IPS-18a (cell line): Measurements from ENCODE around the gene ACOT13.
"Not testable (repeated sequence)": the region's sequence is repeated elsewhere in the genome, so short reads cannot be mapped to it uniquely, and the experiment has no call there.

ENCODE experiments used
- H3K27ac ChIP-seq: one replicate; pipeline ENCODE4 v1.5.1; 2013; ENCODE audit warnings: low read length
- H3K27me3 ChIP-seq: one replicate; pipeline ENCODE4 v1.6.1; 2013; ENCODE audit warnings: mild to moderate bottlenecking, low read length; ENCODE audit not compliant: control insufficient read depth, insufficient read depth
- H3K36me3 ChIP-seq: one replicate; pipeline ENCODE4 v1.6.1; 2013; ENCODE audit warnings: low read depth, low read length; ENCODE audit not compliant: control insufficient read depth
- H3K4me1 ChIP-seq: one replicate; pipeline ENCODE4 v1.6.1; 2013; ENCODE audit warnings: low read depth, low read length; ENCODE audit not compliant: control insufficient read depth
- H3K4me3 ChIP-seq: one replicate; pipeline ENCODE4 v1.5.1; 2013; ENCODE audit warnings: low read length
- H3K9ac ChIP-seq: one replicate; pipeline ENCODE4 v1.6.1; 2013; ENCODE audit warnings: mild to moderate bottlenecking, low read length, moderate library complexity
- H3K9me3 ChIP-seq: one replicate; pipeline ENCODE4 v1.6.1; 2013; ENCODE audit warnings: low read depth, low read length; ENCODE audit not compliant: control insufficient read depth

ACOT13 gene

GRCh38 chr6:24663189-24663588, 3.7 kb upstream of the ACOT13 start:
- H3K9ac ChIP-seq, result no peak overlapping the region
- peaks cover 27% of the 10 kb centered on the region for H3K4me1 ChIP-seq
- no peaks in the 10 kb centered on the region for H3K27me3 ChIP-seq
- no peak overlapping the region for H3K4me3 ChIP-seq
- H3K27ac ChIP-seq, result no peak overlapping the region
- H3K36me3 ChIP-seq, result peaks cover 31% of the 10 kb centered on the region
- no peaks in the 10 kb centered on the region for H3K9me3 ChIP-seq

DNA sequence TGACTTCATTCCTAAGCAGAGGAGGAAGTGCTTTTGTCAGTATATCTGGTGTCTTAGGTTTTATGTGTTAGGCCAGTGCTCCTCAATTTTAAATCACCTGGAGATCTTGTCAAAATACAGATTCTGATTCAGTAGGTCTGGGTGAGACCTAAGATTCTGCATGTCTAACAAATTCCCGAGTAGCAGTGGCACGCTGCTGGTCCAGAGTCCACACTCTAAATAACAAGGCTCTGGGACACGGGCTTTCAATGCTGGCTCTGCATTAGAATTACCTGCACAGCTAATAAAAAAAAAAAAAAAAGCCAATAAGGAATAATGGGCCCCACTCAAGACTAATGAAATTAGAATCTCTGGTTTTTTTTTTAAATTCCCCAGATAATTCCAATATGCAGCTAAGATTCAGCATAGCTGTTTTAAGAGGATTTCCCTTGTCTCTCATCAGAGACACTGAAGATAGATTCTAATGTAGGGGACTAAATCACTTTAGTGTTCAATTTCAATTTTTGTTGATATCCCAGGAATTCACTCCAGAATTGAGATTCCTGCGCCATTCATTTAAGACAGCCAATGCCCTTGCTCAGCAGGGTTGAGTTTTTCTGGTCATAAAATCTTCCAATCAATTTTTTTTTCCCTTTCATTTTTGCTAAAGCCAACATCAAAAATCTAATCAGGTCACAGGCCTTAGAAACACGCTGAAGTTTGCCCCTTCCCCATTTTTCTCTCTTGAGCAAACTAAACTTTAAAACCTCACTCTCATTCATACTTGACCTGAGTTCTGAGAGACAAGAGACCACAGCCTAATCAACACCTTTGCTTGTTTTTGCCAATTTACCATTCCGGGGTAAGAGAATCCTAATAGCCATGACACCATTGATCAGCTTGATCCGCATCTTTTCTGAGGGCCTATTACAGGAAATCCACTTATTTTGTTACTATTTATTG, 2.6 kb upstream of the ACOT13 start:
- peak overlapping the region; percentile 88 for H3K4me3 ChIP-seq
- H3K36me3 ChIP-seq, result peaks cover 28% of the 10 kb centered on the region
- H3K9me3 ChIP-seq, result no peaks in the 10 kb centered on the region
- H3K4me1 ChIP-seq, result peaks cover 20% of the 10 kb centered on the region
- no peak overlapping the region for H3K27ac ChIP-seq
- no peaks in the 10 kb centered on the region for H3K27me3 ChIP-seq
- no peak overlapping the region for H3K9ac ChIP-seq

DNA sequence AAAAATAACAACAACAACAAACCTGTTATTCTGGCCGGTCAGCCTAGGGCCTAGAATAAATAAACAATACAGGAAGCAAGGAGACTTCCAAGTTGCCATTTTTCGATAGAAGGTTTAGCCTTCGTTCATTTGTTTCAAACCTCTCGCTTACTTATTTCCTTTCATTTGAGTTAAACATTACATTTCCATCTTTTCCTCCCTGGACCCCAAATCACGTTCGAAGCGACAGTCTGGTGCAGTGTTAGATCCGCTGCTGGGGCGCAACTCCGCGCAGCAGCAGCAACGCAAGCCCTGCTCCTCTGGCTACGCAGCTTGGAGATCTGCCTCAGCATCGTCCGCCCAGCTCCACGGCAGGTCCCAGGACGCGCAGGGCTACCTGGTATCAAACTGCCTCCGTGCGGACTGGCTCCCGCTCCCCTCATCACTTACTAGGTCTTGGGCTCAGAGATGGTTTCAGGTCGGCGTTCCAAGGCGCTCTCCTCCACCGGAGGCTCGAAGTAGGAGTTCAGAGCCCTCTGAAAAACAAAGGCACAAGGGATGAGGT, 708 bp upstream of the ACOT13 start:
- Histone ChIP-seq H3K4me3 (peak overlapping the region; percentile 88), H3K9me3 (peaks cover 11% of the 10 kb centered on the region), H3K27me3 (no peaks in the 10 kb centered on the region), H3K4me1 (peaks cover 11% of the 10 kb centered on the region), H3K36me3 (peaks cover 28% of the 10 kb centered on the region), H3K9ac (peak overlapping the region; percentile 84), H3K27ac (peak overlapping the region; percentile 58)

GRCh38 chr6:24667378-24667803, 514 bp downstream of the ACOT13 start:
- Histone ChIP-seq H3K36me3 (peaks cover 25% of the 10 kb centered on the region), H3K9me3 (peaks cover 17% of the 10 kb centered on the region), H3K4me3 (peak overlapping the region; percentile 88), H3K9ac (peak overlapping the region; percentile 84), H3K4me1 (peaks cover 11% of the 10 kb centered on the region), H3K27ac (peak overlapping the region; percentile 72), H3K27me3 (no peaks in the 10 kb centered on the region)

DNA sequence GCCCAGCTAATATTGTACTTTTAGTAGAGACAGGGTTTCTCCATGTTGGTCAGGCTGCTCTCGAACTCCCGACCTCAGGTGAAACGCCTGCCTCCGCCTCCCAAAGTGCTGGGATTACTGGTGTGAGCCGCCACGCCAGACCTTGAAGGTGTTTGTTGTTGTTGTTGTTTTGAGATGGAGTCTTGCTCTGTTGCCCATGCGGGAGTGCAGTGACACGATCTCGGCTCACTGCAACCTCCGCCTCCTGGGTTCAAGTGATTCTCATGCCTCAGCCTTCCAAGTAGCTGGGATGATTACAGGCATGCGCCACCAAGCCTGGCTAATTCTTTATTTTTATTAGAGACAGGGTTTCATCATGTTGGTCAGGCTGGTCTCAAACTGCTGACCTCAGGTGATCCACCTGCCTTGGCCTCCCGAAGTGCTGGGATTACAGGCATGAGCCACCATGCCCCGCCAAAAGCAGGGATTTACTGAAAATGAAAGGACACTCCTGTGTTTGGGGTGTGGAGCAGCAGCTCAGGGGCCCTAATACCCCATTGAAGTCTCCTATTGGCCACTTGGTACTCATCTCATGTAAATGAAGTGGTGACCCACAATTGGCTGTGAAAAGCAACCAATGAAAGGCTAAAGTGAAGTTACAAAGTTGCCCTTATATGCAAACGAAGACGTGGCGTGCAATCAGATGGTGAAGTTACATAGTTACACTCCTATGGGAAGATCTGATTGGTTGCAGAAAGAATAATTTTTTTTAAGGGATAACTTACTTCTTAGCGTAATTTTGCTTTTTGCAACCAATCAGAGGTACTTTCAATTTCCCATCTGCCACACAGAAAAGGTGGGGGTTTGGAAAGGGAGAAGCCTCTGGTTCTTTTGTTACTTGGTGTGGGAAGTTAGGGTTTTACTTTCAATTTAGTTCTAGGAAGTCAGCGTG, 1.5 kb downstream of the ACOT13 start:
- Histone ChIP-seq H3K4me3 (peak overlapping the region; percentile 88), H3K9me3 (peaks cover 17% of the 10 kb centered on the region), H3K36me3 (peaks cover 16% of the 10 kb centered on the region), H3K4me1 (peaks cover 11% of the 10 kb centered on the region)
- not testable (repeated sequence) for H3K27ac ChIP-seq, H3K27me3 ChIP-seq, H3K9ac ChIP-seq

GRCh38 chr6:24668997-24669361, 2.1 kb downstream of the ACOT13 start:
- Histone ChIP-seq H3K9me3 (peaks cover 20% of the 10 kb centered on the region), H3K36me3 (peaks cover 10% of the 10 kb centered on the region), H3K9ac (no peak overlapping the region), H3K4me3 (no peak overlapping the region), H3K4me1 (peaks cover 11% of the 10 kb centered on the region), H3K27me3 (no peaks in the 10 kb centered on the region), H3K27ac (no peak overlapping the region)

- not testable (repeated sequence) for H3K4me1 ChIP-seq, H3K36me3 ChIP-seq, H3K4me3 ChIP-seq, H3K27ac ChIP-seq, H3K27me3 ChIP-seq, H3K9ac ChIP-seq
- peaks cover 25% of the 10 kb centered on the region for H3K9me3 ChIP-seq
Observed at GRCh38 chr6:24670492-24670891, 3.6 kb downstream of the ACOT13 start.

DNA sequence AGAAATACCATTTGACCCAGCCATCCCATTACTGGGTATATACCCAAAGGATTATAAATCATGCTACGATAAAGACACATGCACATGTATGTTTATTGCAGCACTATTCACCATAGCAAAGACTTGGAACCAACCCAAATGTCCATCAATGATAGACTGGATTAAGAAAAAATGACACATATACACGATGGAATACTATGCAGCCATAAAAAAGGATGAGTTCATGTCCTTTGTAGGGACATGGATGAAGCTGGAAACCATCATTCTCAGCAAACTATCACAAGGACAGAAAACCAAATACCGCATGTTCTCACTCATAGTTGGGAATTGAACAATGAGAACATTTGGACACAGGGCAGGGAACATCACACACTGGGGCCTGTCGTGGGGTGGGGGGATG, 4.2 kb downstream of the ACOT13 start:
- H3K9me3 ChIP-seq, result peaks cover 25% of the 10 kb centered on the region
- not testable (repeated sequence) for H3K36me3 ChIP-seq

DNA sequence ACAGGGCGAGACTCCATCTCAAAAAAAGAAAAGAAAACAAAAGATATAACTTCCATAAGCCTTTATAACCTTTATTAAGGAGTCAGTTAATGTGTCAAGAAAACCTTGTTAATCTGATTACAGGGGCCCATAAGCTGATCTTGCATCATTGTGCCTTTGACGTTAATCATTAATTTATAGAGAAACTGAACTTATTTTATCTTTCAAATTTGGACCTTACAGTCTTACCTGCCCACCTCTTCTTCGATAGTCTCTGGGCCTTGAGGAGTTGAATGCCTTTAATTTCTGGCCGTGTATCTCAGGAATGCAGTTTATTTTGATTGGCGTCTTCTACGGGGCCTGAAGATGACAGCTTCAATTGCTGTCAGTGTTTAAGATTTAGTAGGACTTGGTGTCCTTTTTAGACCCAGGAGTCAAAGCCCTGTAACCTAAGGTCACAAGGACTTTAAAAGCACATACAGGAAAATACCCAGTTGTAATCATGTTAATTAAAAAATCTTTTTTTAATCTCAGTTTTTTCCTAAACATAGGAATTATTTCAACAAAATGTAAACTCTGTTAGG, 5.8 kb downstream of the ACOT13 start:
- H3K27ac ChIP-seq, result no peak overlapping the region
- H3K4me3 ChIP-seq, result no peak overlapping the region
- H3K9ac ChIP-seq, result no peak overlapping the region
- H3K27me3 ChIP-seq, result no peaks in the 10 kb centered on the region
- H3K9me3 ChIP-seq, result peaks cover 25% of the 10 kb centered on the region
- H3K36me3 ChIP-seq, result no peaks in the 10 kb centered on the region
- H3K4me1 ChIP-seq, result no peaks in the 10 kb centered on the region

More for the DNA sequence above, 4.2 kb downstream of the ACOT13 start:
- not testable (repeated sequence) for H3K27me3 ChIP-seq, H3K9ac ChIP-seq, H3K4me3 ChIP-seq, H3K4me1 ChIP-seq, H3K27ac ChIP-seq

DNA sequence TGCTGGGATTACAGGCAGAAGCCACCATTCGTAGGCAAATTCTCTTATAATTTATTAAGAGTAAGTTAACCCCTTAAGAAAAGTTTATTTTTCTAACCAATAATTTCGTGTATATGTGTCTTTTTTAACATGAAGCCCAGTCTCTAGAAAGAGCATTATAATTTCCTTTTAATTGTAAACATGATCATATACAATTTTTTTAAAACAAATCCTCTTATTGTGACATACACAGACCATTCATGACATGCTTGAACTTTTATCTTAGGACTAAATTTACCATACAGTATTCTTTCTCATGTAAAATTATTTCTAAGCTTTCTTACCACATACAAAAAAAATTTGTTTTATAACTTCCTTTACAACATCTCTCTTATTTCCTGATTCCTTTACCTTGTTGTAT, 6.7 kb downstream of the ACOT13 start:
- H3K4me1 ChIP-seq, result no peaks in the 10 kb centered on the region
- H3K4me3 ChIP-seq, result no peak overlapping the region
- H3K36me3 ChIP-seq, result no peaks in the 10 kb centered on the region
- peaks cover 25% of the 10 kb centered on the region for H3K9me3 ChIP-seq
- no peak overlapping the region for H3K27ac ChIP-seq
- no peak overlapping the region for H3K9ac ChIP-seq
- no peaks in the 10 kb centered on the region for H3K27me3 ChIP-seq

DNA sequence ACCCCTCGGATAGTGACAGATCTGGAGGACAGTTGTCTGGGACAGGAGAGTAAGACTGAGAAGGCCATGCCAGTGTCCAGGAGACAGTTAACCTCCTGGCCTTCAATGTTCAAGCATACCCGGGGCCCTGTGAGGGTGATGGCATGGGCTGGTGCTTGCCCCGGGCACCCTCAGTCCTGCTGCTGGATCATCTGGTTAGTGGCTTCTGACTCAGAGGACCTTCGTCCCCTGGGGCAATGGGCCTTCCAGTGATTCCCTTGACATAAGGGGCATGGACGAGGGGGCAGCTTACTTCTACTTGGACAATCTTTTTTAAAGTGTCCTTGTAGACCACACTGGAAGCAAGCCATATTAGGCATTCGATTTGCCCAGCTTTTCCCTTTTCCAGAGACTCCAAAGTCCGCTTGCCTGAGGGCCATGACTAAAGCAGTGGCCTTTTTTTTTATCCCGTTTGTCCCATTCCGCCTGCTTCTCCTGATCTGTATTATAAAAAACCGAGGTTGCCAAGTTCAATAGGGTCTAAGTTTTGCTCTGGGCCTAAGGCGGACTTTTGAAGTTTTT, 12.0 kb downstream of the ACOT13 start:
- H3K4me1 ChIP-seq, H3K27ac ChIP-seq, H3K36me3 ChIP-seq, H3K9me3 ChIP-seq, H3K27me3 ChIP-seq, H3K4me3 ChIP-seq, H3K9ac ChIP-seq: not testable (repeated sequence)
